ENCODE measurements around the gene LRRC3.
A peak's percentile ranks its signal among the peaks of the same experiment; 100 is the strongest.

Gene LRRC3

GRCh38 chr21:44489962-44490361 is 34.7 kb downstream of the LRRC3 start:
- Histone ChIP-seq H3K36me3 (ENCODE audit: insufficient read depth, low read length) (no peaks in the 10 kb centered on the region), H4K20me1 (ENCODE audit: insufficient read depth, low read length, poor library complexity, severe bottlenecking) (no peaks in the 10 kb centered on the region), H3K4me3 (ENCODE audit: low read length, poor library complexity, severe bottlenecking) (no peak overlapping the region), H3F3A (ENCODE audit: low read depth) (no peaks in the 10 kb centered on the region), H3K79me2 (ENCODE audit: insufficient read depth, low read length) (no peaks in the 10 kb centered on the region), H3K9ac (ENCODE audit: low read depth, low read length, poor library complexity, severe bottlenecking) (no peak overlapping the region), H3K4me2 (ENCODE audit: low read depth, low read length, poor library complexity, severe bottlenecking) (no peak overlapping the region), H3K27me3 (ENCODE audit: insufficient read depth, low read length, poor library complexity, severe bottlenecking) (no peaks in the 10 kb centered on the region), H3K9me2 (replicated peaks; ENCODE audit: low read depth, low read length) (no peaks in the 10 kb centered on the region), H3K4me1 (ENCODE audit: insufficient read depth, low read length, poor library complexity, severe bottlenecking) (no peaks in the 10 kb centered on the region), H2AFZ (ENCODE audit: low read length) (no peak overlapping the region), H3K9me3 (ENCODE audit: insufficient read depth, low read depth, low read length) (peaks cover 4% of the 10 kb centered on the region; the same call in 1 of the 2 replicates)
- TF ChIP-seq EZH2phosphoT487 (IDR thresholded peaks at IDR 0.05; ENCODE audit: borderline replicate concordance) (no peak), CTCF (conservative IDR thresholded peaks at IDR 0.05; ENCODE audit: low read length) (peak; percentile 31; the same call in 1 of the 2 replicates)

GRCh38 chr21:44490405-44490804 is 35.1 kb downstream of the LRRC3 start:
- Histone ChIP-seq H3F3A (ENCODE audit: low read depth) (no peaks in the 10 kb centered on the region), H3K79me2 (ENCODE audit: insufficient read depth, low read length) (no peaks in the 10 kb centered on the region), H3K9me2 (replicated peaks; ENCODE audit: low read depth, low read length) (no peaks in the 10 kb centered on the region), H3K36me3 (ENCODE audit: insufficient read depth, low read length) (no peaks in the 10 kb centered on the region), H3K4me1 (ENCODE audit: insufficient read depth, low read length, poor library complexity, severe bottlenecking) (no peaks in the 10 kb centered on the region), H3K27me3 (ENCODE audit: insufficient read depth, low read length, poor library complexity, severe bottlenecking) (no peaks in the 10 kb centered on the region), H3K9me3 (ENCODE audit: insufficient read depth, low read depth, low read length) (peaks cover 4% of the 10 kb centered on the region; the same call in 1 of the 2 replicates), H2AFZ (ENCODE audit: low read length) (no peak overlapping the region), H3K9ac (ENCODE audit: low read depth, low read length, poor library complexity, severe bottlenecking) (no peak overlapping the region), H3K4me2 (ENCODE audit: low read depth, low read length, poor library complexity, severe bottlenecking) (no peak overlapping the region), H4K20me1 (ENCODE audit: insufficient read depth, low read length, poor library complexity, severe bottlenecking) (no peaks in the 10 kb centered on the region), H3K4me3 (ENCODE audit: low read length, poor library complexity, severe bottlenecking) (no peak overlapping the region)
- TF ChIP-seq EZH2phosphoT487 (IDR thresholded peaks at IDR 0.05; ENCODE audit: borderline replicate concordance): no peak
- no peak for TF ChIP-seq CTCF (conservative IDR thresholded peaks at IDR 0.05; ENCODE audit: low read length)

GRCh38 chr21:44490816-44491215 is 35.5 kb downstream of the LRRC3 start:
- H3K4me2 ChIP-seq (ENCODE audit: low read depth, low read length, poor library complexity, severe bottlenecking): no peak overlapping the region
- H3F3A ChIP-seq (ENCODE audit: low read depth): no peaks in the 10 kb centered on the region
- no peaks in the 10 kb centered on the region for H3K9me2 ChIP-seq (replicated peaks; ENCODE audit: low read depth, low read length)
- H3K36me3 ChIP-seq (ENCODE audit: insufficient read depth, low read length): no peaks in the 10 kb centered on the region
- H3K79me2 ChIP-seq (ENCODE audit: insufficient read depth, low read length): no peaks in the 10 kb centered on the region
- no peak overlapping the region for H3K9ac ChIP-seq (ENCODE audit: low read depth, low read length, poor library complexity, severe bottlenecking)
- H4K20me1 ChIP-seq (ENCODE audit: insufficient read depth, low read length, poor library complexity, severe bottlenecking): no peaks in the 10 kb centered on the region
- TF ChIP-seq CTCF (conservative IDR thresholded peaks at IDR 0.05; ENCODE audit: low read length) (no peak), EZH2phosphoT487 (IDR thresholded peaks at IDR 0.05; ENCODE audit: borderline replicate concordance) (no peak)
- no peaks in the 10 kb centered on the region for H3K4me1 ChIP-seq (ENCODE audit: insufficient read depth, low read length, poor library complexity, severe bottlenecking)
- no peak overlapping the region for H3K4me3 ChIP-seq (ENCODE audit: low read length, poor library complexity, severe bottlenecking)
- H3K9me3 ChIP-seq (ENCODE audit: insufficient read depth, low read depth, low read length): peaks cover 4% of the 10 kb centered on the region; the same call in 1 of the 2 replicates
- H3K27me3 ChIP-seq (ENCODE audit: insufficient read depth, low read length, poor library complexity, severe bottlenecking): no peaks in the 10 kb centered on the region
- H2AFZ ChIP-seq (ENCODE audit: low read length): no peak overlapping the region
